Jurkat, Clone E6-1 (cell line): ENCODE results near the gene SAMD4A.

ENCODE experiments used
- DNase-seq: peaks from one replicate; pipeline ENCODE4 v3.0.0-alpha.2; 2011; ENCODE audit warnings: low read depth, low spot score
- H3K4me3 ChIP-seq: 2 replicates; pipeline ENCODE4 v1.5.1; 2011; ENCODE audit warnings: mild to moderate bottlenecking, low read length, control low read depth, moderate library complexity

The SAMD4A gene

GRCh38 chr14:54590481-54590880 is 23.6 kb downstream of the SAMD4A start:
- no peak overlapping the region for H3K4me3 ChIP-seq
- no peak for DNase-seq

DNA sequence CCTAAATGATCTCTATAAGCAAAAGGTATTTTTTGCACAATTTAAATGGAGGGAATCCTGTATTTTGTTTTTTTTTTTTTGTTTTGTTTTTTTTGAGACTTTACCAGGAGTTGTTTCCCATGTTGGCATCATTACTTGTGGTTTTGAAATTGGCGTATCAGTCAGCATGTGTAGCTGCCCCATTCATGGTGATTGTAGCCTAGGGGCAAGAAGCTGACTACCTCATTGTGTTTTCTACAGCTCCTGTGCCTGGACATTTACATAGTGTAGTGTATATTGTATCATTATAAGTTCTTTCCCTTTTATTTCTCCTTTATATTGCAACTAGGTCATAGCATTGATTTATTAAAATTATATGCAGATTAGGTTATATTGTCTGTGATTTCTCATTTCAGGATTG is 24.5 kb downstream of the SAMD4A start:
- DNase-seq = no peak
- H3K4me3 ChIP-seq = no peak overlapping the region

DNA sequence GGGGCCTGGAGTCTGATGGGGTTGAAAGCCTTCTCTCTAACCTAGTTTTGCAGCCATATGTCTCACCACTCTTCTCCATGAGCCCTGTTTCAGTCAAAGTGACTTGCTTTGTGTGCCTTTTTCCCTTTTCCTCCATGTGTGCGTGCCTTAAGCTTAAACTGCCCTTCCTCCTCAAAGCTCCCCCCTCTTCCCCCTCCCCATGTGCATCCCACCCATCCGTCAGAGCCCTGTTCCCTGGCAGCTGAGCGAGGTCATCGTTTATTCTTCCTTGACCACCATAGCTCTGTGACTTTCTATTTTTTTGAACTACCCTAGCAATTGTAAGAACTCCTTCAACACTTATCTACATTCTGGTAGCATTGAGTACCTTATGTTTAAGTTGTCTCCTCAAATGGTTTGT is 24.9 kb downstream of the SAMD4A start:
- DNase-seq = no peak
- H3K4me3 ChIP-seq = no peak overlapping the region

GRCh38 chr14:54593860-54594259 is 26.9 kb downstream of the SAMD4A start:
- no peak overlapping the region for H3K4me3 ChIP-seq
- no peak for DNase-seq

DNA sequence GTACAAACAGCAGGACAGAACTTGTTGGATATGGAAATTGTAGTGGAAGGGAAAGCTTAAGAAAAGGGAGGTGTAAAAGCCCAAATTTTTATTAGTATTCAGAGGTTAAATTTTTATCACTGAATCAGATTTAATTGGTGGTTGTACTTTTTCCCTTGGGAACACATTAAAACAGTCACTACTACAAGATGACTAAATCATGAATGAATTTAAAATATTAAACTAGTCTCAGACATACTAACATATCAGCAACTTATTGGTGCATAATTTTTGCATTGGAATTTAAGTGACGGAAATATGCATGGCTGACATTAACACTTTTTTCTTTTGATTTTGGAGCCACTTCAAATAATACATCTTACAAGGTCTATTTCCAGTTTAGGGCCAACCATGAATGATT is 27.6 kb downstream of the SAMD4A start:
- no peak overlapping the region for H3K4me3 ChIP-seq
- no peak for DNase-seq

GRCh38 chr14:54597795-54598443 is 31.0 kb downstream of the SAMD4A start:
- no peak for DNase-seq
- no peak overlapping the region for H3K4me3 ChIP-seq

DNA sequence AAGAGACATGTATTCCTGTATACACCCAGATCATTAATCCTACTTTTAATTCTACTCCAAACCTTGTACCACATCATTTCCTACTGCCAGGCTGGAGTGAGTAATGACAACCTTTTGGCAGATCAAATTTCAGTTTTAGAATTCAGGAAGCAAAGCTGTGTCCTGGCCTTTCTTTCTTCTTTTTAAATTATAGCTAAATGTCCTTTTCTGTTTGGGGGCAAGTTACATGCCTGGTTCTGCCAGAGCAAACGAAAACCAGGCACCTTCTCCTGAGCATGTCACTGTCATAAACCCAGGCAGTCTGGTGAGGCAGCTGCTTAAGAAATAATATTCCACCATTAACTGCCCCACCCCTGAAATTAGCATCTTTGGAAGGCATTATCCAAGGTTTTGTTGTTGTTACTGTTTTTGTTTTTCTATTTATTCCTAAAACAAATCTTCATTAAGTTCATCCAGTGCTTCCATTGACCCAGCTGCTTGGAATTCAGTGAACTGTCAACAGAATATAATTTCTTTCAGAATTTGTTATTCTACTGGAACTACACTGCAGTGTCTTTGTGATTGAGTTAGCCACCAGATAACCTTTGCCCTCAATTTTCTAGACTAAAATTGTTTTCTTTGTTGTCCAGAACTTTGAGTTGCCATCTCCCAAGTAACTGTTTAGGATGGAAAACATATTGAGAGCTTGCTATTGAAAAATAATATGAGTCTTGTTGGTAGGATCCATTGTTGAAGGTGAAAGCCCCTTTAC is 33.2 kb downstream of the SAMD4A start:
- no peak for DNase-seq

GRCh38 chr14:54600717-54601109 is 33.8 kb downstream of the SAMD4A start:
- H3K4me3 ChIP-seq = no peak overlapping the region
- DNase-seq = no peak

More for the DNA sequence above, 33.2 kb downstream of the SAMD4A start:
- H3K4me3 ChIP-seq = no peak overlapping the region

DNA sequence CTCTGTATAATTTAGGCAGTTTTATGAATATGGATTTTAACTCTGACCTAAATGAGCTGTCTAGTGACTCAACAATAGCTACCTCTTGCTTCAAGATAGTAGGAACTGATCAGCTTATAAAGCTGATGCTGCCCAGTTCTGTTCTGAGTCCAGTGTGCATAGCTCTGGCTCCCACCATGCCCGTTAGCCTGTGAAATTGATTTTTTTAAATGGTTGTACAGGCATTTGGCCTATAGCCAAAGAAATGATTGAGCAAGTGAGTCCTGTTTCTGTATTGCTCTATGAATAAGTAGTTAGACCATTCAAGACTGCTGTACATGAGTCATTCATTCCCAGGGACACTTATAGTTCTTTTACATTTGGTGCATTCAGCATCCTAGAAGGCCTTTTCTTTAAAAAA is 36.4 kb downstream of the SAMD4A start:
- DNase-seq = no peak
- H3K4me3 ChIP-seq = no peak overlapping the region

DNA sequence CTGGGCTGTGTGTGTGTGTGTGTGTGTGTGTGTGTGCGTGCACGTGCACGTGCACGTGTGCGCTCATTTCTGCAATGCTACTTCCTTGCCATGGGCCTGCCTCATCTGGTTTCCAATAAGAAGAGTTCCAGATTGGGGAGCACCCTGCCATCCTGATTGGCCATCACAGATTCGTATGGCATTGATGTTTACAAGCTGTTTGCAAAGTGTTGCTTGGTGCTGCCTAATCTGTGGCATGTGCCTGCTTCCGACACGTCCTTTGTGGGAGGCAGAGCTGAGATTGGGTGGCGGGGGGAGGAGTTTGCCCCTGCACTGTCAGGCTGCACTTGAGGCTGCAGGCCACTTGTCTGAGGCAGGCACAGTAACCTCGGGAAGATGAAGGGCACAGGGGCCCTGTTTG is 39.2 kb downstream of the SAMD4A start:
- H3K4me3 ChIP-seq = no peak overlapping the region

GRCh38 chr14:54606631-54607133 is 39.8 kb downstream of the SAMD4A start:
- DNase-seq = no peak

More for the DNA sequence above, 39.2 kb downstream of the SAMD4A start:
- no peak for DNase-seq

DNA sequence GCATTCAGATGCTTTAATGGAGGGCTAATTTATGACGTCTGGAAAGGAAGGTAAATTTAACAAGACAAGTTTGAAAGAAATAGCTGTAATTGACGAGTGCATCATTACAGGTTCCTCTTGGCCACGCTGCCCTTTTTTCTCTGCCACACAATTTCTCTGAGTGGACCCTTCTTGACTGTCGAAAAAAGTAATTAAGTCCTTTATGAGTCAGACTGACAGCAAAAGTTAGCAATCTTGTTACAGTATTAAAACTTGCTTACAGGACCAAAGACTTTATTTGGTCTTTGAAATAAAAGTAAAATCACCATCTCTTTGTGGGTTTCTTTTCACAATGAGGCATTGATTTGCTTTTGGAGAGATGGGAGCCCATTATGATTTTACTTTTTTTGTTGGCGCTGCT is 42.6 kb downstream of the SAMD4A start:
- no peak overlapping the region for H3K4me3 ChIP-seq

More at GRCh38 chr14:54606631-54607133, 39.8 kb downstream of the SAMD4A start:
- no peak overlapping the region for H3K4me3 ChIP-seq

GRCh38 chr14:54610051-54610977 is 43.4 kb downstream of the SAMD4A start:
- H3K4me3 ChIP-seq = no peak overlapping the region
- DNase-seq = no peak

More for the DNA sequence above, 42.6 kb downstream of the SAMD4A start:
- no peak for DNase-seq

GRCh38 chr14:54614296-54614695 is 47.4 kb downstream of the SAMD4A start:
- DNase-seq = no peak
- no peak overlapping the region for H3K4me3 ChIP-seq

- H3K4me3 ChIP-seq = no peak overlapping the region
These were observed 50.5 kb downstream of the SAMD4A start for GRCh38 chr14:54617467-54617866.

GRCh38 chr14:54621686-54622085 is 54.8 kb downstream of the SAMD4A start:
- no peak overlapping the region for H3K4me3 ChIP-seq
- DNase-seq = no peak

More at GRCh38 chr14:54617467-54617866, 50.5 kb downstream of the SAMD4A start:
- DNase-seq = no peak

DNA sequence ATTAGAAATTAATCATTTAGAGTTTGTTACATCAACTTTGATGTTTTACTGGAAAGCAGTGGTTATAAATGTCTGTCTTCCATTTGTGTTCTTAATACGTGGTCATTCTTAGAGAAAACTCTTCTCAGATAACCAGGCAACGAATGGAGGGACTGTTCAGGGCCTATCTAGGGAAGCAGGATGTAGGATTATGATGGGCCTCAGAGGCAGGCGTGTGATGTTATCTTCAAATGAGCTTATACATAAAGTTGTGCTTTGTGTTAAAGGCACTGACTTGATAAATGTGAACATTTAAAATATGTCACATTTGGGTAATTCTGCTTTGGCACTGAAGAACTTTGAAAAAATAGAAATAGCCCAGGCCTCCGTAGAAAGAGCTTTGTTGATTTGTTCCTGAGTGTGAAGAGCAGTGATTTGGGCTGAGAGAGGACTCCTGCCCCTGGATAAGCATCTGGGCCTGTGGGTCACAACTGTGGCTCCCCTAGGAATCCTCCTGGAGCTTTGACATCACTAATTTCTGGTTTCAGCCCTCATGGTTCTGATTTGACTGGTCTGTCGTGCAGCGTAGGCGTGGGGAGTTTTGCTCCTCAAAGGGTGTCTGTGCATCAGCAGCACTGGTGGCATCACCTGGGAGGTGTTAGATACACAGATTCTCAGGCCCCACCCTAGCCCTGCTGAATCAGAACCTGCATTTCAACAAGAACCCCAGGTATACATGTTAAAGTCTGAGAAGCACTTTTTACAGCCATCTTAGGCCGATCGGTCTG is 55.4 kb downstream of the SAMD4A start:
- no peak for DNase-seq
- H3K4me3 ChIP-seq = no peak overlapping the region

DNA sequence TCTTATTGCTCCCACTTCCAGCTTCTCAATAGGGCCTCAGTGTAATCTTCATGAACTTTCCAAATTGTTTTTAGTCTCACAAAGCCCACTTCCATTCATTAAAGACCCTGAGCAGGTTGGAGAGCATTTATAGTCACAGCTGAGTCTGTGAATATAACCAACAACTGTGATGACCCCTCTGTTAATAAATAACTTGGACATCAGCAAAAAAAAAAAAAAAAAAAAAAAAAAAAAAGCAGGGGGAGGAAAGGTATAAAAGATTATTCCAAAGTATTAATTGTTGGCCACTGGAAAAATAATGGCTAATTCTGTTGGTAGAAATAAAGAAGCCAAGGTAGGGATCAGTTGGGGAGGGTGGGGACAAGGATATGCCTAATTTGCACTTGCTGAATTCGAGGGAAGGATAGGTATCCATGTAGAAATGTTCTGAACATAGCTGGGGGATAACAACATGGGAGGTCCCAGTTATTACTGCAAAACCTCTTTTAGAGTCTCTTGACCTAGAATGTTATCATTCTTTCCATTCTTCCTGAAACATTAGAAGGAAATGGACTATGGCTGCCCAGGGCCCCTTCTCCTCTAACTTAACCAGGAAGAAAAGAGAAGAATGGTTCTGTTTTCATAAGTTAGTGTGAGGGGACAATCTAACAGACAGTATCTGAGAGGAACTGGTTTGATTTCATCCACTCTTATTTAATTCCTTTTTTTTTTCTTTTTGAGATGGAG is 56.5 kb downstream of the SAMD4A start:
- no peak for DNase-seq
- H3K4me3 ChIP-seq = no peak overlapping the region
